Pons (tissue), 1 donor: ENCODE data around the gene ANKRD35.
"Not testable (repeated sequence)": the region's sequence is repeated elsewhere in the genome, so short reads cannot be mapped to it uniquely, and the experiment has no call there.

ENCODE experiments used
- DNase-seq: peaks from one replicate; pipeline ENCODE4 v3.0.0-alpha.2; 2016; ENCODE audit warnings: low spot score

The ANKRD35 gene

GRCh38 chr1:145885738-145886287 is at the start of gene ANKRD35:
Gene ANKRD35, minus strand, starts transcription at chr1:145885866. Its CDS starts 108 bp downstream, at chr1:145885758.
- DNase-seq: peak; percentile 61

GRCh38 chr1:145932522-145933009 is 46.9 kb upstream of the ANKRD35 start:
- not testable (repeated sequence) for DNase-seq

- no peak for DNase-seq
These were observed 42.4 kb upstream of the ANKRD35 start for GRCh38 chr1:145927916-145928643.

GRCh38 chr1:145927063-145927886 is 41.6 kb upstream of the ANKRD35 start, which contains the start of gene RBM8A:
Gene RBM8A, minus strand, starts transcription at chr1:145927484. Its CDS starts 58 bp downstream, at chr1:145927426.
- peak; percentile 99 for DNase-seq

- DNase-seq: no peak
These were observed 41.0 kb upstream of the ANKRD35 start for GRCh38 chr1:145926686-145927062.

GRCh38 chr1:145922266-145922665 is 36.6 kb upstream of the ANKRD35 start:
- no peak for DNase-seq

GRCh38 chr1:145920297-145920696 is 34.6 kb upstream of the ANKRD35 start:
- DNase-seq: not testable (repeated sequence)

- DNase-seq: peak; percentile 38
These were observed 33.6 kb upstream of the ANKRD35 start for GRCh38 chr1:145918992-145919939.

- DNase-seq: peak; percentile 91
These were observed 32.7 kb upstream of the ANKRD35 start, which contains the start of gene PEX11B for GRCh38 chr1:145918144-145918991. Gene PEX11B, minus strand, starts transcription at chr1:145918717. Its CDS starts 29 bp downstream, at chr1:145918688.

GRCh38 chr1:145917595-145917994 is 31.9 kb upstream of the ANKRD35 start:
- DNase-seq: no peak

GRCh38 chr1:145916745-145917144 is 31.1 kb upstream of the ANKRD35 start:
- DNase-seq: no peak

- no peak for DNase-seq
These were observed 26.5 kb upstream of the ANKRD35 start for GRCh38 chr1:145912128-145912641.

- DNase-seq: no peak
These were observed 23.0 kb upstream of the ANKRD35 start for GRCh38 chr1:145908653-145909052.

GRCh38 chr1:145906954-145907753 is 21.5 kb upstream of the ANKRD35 start:
- no peak for DNase-seq

GRCh38 chr1:145901312-145902021 is 15.8 kb upstream of the ANKRD35 start:
- DNase-seq: no peak

GRCh38 chr1:145898756-145899155 is 13.1 kb upstream of the ANKRD35 start:
- no peak for DNase-seq

GRCh38 chr1:145897969-145898368 is 12.3 kb upstream of the ANKRD35 start:
- DNase-seq: no peak

GRCh38 chr1:145895471-145895870 is 9.8 kb upstream of the ANKRD35 start:
- DNase-seq: no peak
